ENCODE data around the gene LYST. TPM values are rescaled to one million over a fixed set of nuclear protein-coding genes. Genes with fewer than 3 reads are reported as not detected.

Gene LYST
- total RNA-seq, 4 donors from 2014 or later: 22.8 to 46.7 (median 32.1) TPM

- Histone ChIP-seq H3K36me3 (no peaks in the 10 kb centered on the region), H3K9me3 (no peaks in the 10 kb centered on the region), H3K4me1 (peaks cover 0 to 16% (median 0%) of the 10 kb centered on the region in 4 donors), H3K27ac (peak overlapping the region; percentile 28 to 71 (median 68)), H3K4me3 (no peak overlapping the region), H3K27me3 (no peaks in the 10 kb centered on the region)
- peak; percentile 38 to 70 (median 57) for TF ChIP-seq POLR2AphosphoS5 (IDR thresholded peaks at IDR 0.05)
- TF ChIP-seq EP300 (IDR thresholded peaks at IDR 0.05; ENCODE audit: low read depth): no peak
- TF ChIP-seq POLR2A (IDR thresholded peaks at IDR 0.05): no peak
- TF ChIP-seq, protein P1, sequence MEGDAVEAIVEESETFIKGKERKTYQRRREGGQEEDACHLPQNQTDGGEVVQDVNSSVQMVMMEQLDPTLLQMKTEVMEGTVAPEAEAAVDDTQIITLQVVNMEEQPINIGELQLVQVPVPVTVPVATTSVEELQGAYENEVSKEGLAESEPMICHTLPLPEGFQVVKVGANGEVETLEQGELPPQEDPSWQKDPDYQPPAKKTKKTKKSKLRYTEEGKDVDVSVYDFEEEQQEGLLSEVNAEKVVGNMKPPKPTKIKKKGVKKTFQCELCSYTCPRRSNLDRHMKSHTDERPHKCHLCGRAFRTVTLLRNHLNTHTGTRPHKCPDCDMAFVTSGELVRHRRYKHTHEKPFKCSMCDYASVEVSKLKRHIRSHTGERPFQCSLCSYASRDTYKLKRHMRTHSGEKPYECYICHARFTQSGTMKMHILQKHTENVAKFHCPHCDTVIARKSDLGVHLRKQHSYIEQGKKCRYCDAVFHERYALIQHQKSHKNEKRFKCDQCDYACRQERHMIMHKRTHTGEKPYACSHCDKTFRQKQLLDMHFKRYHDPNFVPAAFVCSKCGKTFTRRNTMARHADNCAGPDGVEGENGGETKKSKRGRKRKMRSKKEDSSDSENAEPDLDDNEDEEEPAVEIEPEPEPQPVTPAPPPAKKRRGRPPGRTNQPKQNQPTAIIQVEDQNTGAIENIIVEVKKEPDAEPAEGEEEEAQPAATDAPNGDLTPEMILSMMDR (IDR thresholded peaks at IDR 0.05): no peak
- in situ Hi-C loops (cut with MboI; ENCODE audit: low pct_ligation_motif_present in 1 of 4, low pct_unique_long_range_greater_than_20kb in 1 of 4, low sequenced_read_pairs in 3 of 4) (no loop called here), intact Hi-C loops (cut with DNase I; ENCODE audit: low total_unique reads) (no loop called here)
- DNase-seq: peak; percentile 76
- 34 to 53% methylated on average over 10 to 12 of the region's 12 CpGs for WGBS, 2 donors (ENCODE audit: low coverage in 1 of 2)
Measured at GRCh38 chr1:235883261-235883927, 16.7 kb upstream of the LYST start.

- no peak overlapping the region for H3K4me3 ChIP-seq
- in situ Hi-C loops (cut with MboI; ENCODE audit: low pct_ligation_motif_present in 1 of 4, low pct_unique_long_range_greater_than_20kb in 1 of 4, low sequenced_read_pairs in 3 of 4): no loop called here
- TF ChIP-seq, protein P1 (IDR thresholded peaks at IDR 0.05): no peak
- no peak for TF ChIP-seq POLR2A (IDR thresholded peaks at IDR 0.05)
- TF ChIP-seq EP300 (IDR thresholded peaks at IDR 0.05; ENCODE audit: low read depth): no peak
- TF ChIP-seq POLR2AphosphoS5 (IDR thresholded peaks at IDR 0.05): no peak
Measured at GRCh38 chr1:235882816-235883215, 16.1 kb upstream of the LYST start.

DNA sequence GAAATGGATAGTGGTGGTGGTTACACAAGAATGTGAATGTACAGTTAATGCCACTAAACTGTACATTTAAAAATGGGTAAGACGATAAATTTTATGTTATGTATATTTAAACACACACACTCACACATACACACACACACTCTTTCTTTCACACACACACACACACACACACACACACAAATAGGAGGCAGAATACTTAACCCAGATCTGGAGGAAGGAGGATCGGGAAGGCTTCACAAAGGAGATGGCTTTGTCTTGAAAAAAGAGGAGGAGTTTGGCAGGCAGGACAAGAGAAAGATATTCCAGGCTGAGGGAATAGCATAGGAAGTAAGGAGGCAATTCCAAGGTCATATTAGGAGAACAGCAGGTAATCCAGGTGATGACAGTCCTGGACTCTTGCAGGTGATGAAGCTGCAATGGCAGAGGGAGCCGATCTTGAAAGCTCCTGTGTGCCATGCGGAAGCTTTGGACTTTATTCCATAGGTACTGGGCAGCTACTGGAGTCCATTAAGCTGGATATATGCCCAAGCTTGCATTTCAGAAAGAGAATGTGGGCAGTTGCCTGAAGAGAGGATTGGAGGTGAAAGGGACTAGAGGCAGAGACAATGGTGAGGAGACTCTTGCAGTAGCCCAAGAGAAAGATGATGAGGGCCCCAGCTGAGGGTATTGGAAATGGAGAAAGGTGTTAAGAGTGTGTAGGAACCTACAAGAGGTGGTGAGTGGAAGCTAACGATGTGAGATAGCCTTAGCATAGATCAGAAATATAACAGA lies 15.4 kb upstream of the LYST start:
- in situ Hi-C loops (cut with MboI; ENCODE audit: low pct_ligation_motif_present in 1 of 4, low pct_unique_long_range_greater_than_20kb in 1 of 4, low sequenced_read_pairs in 3 of 4): no loop called here
- DNase-seq: no peak
- TF ChIP-seq POLR2AphosphoS5 (IDR thresholded peaks at IDR 0.05) (no peak), EP300 (IDR thresholded peaks at IDR 0.05; ENCODE audit: low read depth) (no peak), POLR2A (IDR thresholded peaks at IDR 0.05) (no peak)
- TF ChIP-seq, protein P1 (IDR thresholded peaks at IDR 0.05): no peak
- peaks cover 0 to 16% (median 0%) of the 10 kb centered on the region in 4 donors for H3K4me1 ChIP-seq
- intact Hi-C loops (cut with DNase I; ENCODE audit: low total_unique reads): no loop called here
- no peaks in the 10 kb centered on the region for H3K36me3 ChIP-seq
- no peaks in the 10 kb centered on the region for H3K9me3 ChIP-seq
- peak overlapping the region; percentile 28 to 71 (median 68) for H3K27ac ChIP-seq
- H3K4me3 ChIP-seq: no peak overlapping the region
- no peaks in the 10 kb centered on the region for H3K27me3 ChIP-seq
- 84 to 88% methylated on average over 3 to 5 of the region's 5 CpGs for WGBS, 2 donors (ENCODE audit: low coverage in 1 of 2)

More at GRCh38 chr1:235882816-235883215, 16.1 kb upstream of the LYST start:
- WGBS, 2 donors (ENCODE audit: low coverage in 1 of 2): 68 to 82% methylated on average over 2 to 6 of the region's 6 CpGs
- intact Hi-C loops (cut with DNase I; ENCODE audit: low total_unique reads): no loop called here
- peak overlapping the region; percentile 28 to 71 (median 68) for H3K27ac ChIP-seq
- peaks cover 0 to 16% (median 0%) of the 10 kb centered on the region in 4 donors for H3K4me1 ChIP-seq
- no peak for DNase-seq
- no peaks in the 10 kb centered on the region for H3K9me3 ChIP-seq
- no peaks in the 10 kb centered on the region for H3K36me3 ChIP-seq
- no peaks in the 10 kb centered on the region for H3K27me3 ChIP-seq

DNA sequence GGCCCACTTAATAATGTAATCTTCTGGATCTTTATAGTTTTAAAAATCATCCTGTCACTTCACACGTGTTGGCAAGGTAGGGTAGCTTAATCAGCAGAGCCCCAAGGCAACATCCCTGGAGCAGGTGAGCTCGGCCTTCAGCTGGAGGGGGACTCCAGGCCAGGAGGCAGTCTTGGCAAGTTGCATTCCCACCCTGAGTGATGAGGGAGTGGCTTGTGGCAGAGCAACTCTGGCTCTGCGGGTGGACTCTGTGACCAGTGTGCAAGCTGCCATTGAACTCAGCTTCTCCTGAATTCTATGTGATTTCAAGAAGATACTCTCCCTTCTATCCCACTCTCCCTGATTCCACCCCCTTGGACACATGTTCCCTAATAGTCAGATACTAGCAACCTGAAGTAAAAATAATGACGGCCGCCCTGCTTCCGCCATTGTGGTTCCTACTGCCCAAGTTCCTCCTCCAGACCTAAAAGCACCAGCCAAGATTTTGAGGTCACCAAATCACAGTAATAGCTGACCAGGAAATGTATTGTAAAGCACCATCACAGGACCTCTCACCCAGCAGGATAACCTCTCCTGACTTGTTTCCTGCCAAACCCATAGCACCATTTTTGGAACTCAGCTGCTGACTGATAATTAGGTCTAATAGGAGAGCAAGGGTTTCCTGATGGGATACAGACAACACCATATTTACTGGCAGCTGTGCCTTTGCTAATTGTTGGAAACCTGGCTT lies 11.5 kb upstream of the LYST start:
- in situ Hi-C loops (cut with MboI; ENCODE audit: low pct_ligation_motif_present in 1 of 4, low pct_unique_long_range_greater_than_20kb in 1 of 4, low sequenced_read_pairs in 3 of 4): no loop called here
- no peak for DNase-seq
- intact Hi-C loops (cut with DNase I; ENCODE audit: low total_unique reads): no loop called here
- Histone ChIP-seq H3K4me3 (no peak overlapping the region), H3K27ac (no peak overlapping the region), H3K27me3 (no peaks in the 10 kb centered on the region), H3K4me1 (no peaks in the 10 kb centered on the region), H3K36me3 (no peaks in the 10 kb centered on the region), H3K9me3 (no peaks in the 10 kb centered on the region)
- WGBS, 2 donors (ENCODE audit: low coverage in 1 of 2): 84 to 100% methylated on average over 2 to 6 of the region's 6 CpGs
- TF ChIP-seq POLR2AphosphoS5 (IDR thresholded peaks at IDR 0.05) (peak in 2 of 3 donors; percentile 12 to 19), EP300 (IDR thresholded peaks at IDR 0.05; ENCODE audit: low read depth) (no peak)
